ENCODE results near the gene NDUFA3.

GRCh38 chr19:54073829-54074228 is 28.8 kb upstream of the NDUFA3 start:
- TF ChIP-seq GABPA (IDR thresholded peaks at IDR 0.05; ENCODE audit: low read depth) (no peak), SREBF2 (IDR thresholded peaks at IDR 0.05; ENCODE audit: low read length) (no peak), ATF3 (IDR thresholded peaks at IDR 0.05; ENCODE audit: borderline replicate concordance, extremely low read depth, low read depth, low read length) (no peak)
- TF ChIP-seq, protein P1, sequence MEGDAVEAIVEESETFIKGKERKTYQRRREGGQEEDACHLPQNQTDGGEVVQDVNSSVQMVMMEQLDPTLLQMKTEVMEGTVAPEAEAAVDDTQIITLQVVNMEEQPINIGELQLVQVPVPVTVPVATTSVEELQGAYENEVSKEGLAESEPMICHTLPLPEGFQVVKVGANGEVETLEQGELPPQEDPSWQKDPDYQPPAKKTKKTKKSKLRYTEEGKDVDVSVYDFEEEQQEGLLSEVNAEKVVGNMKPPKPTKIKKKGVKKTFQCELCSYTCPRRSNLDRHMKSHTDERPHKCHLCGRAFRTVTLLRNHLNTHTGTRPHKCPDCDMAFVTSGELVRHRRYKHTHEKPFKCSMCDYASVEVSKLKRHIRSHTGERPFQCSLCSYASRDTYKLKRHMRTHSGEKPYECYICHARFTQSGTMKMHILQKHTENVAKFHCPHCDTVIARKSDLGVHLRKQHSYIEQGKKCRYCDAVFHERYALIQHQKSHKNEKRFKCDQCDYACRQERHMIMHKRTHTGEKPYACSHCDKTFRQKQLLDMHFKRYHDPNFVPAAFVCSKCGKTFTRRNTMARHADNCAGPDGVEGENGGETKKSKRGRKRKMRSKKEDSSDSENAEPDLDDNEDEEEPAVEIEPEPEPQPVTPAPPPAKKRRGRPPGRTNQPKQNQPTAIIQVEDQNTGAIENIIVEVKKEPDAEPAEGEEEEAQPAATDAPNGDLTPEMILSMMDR (IDR thresholded peaks at IDR 0.05 in 2 of 3, conservative IDR thresholded peaks at IDR 0.05 in 1 of 3; ENCODE audit: control insufficient read depth in 2 of 3, extremely low read depth in 1 of 3, insufficient read depth in 1 of 3, low read depth in 3 of 3, low read length in 3 of 3) = no peak
